DMS53 treated with DMSO at 0.1 percent for 48 hours (cell line): Measurements from ENCODE around the gene KBTBD2.
"Not testable (repeated sequence)": the region's sequence is repeated elsewhere in the genome, so short reads cannot be mapped to it uniquely, and the experiment has no call there.

Experiments used
- DNase-seq: peaks from one replicate; lab custom pipeline; 2025; ENCODE audit not compliant: unreplicated experiment; lab: John Stamatoyannopoulos, UW

The KBTBD2 gene

DNA sequence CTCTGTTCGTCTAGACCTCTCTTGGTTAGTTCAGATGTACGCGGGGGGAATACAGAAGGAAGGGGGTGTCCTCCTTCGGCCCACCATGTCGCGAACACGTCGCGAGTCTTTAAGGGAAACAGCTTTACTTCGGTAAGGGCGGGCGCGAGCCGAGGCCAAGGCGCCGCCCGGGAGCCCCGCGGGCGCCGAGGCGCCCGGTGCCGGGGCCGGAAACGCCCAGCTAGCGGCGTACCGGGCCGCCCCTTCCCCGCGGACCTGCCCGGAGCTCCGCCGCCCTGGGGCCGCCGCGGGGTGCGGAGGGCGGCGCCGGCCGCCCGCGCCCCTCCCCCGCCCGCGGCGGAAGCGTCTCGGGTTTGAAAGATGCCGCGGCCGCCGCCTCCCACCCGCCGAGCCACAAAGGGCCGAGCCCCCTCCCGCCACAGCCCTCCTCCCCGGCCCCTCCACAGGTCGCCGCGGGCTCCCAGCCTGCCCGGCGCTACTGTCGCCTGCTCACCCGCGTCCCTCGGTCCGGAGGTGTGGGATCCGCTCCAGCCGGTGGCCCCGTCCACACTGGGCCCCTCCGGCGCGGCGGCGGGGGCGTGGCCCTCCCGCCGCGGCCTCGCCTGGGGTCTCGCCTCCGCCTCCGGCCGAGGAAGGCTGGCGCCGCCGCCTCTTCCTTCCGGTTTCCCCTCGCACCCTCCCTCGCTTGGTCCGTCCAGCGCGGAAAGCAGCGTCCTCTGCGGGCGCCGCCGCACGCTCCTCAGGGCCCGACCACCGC is at the start of gene KBTBD2:
KBTBD2 (minus strand) TSS at position 718 of the 757 bp plus-strand sequence. CDS start 12,156 bp downstream, outside the sequence.
- DNase-seq: peak; percentile 93

GRCh38 chr7:32941181-32941580 is 49.6 kb upstream of the KBTBD2 start:
- no peak for DNase-seq

DNA sequence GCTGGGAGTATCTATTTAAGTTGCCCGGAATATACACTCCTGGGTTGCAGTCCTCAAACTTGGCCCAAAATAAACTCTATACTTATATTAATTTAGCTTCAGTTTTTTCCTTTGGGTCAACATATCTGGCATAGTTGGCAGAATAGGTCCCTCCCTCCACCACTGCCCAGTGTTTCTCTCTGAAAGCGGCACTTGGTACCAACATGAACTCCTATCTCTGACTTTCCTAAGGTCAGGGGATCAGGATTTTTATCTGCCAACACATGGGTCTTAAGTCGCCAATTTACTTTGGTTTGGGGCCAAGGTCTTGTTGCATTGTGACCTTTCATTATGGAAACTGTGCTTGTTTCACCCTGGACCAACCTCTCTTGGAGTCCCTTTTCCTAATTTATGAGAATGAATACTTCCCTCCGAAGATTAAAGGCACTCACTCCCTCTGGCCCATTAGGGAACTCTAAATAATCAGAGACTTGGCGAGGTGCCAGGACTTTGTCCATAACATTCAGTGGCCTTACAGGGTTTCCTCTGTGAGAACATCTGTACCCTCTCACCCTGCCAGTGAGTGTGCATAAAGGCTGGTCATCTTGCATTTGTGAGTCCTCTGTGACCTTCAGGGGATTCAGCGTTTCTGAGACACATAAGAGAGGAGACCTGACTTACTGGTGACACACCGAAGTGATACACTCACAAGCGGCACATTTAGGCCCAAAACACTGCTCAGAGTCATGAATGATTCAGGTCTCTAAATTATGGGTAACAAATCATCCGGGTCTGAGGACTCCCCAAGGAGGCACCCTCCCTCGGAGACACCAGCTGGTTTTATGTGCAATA is 46.0 kb upstream of the KBTBD2 start:
- peak; percentile 12 for DNase-seq

- DNase-seq: no peak
These were observed 45.1 kb upstream of the KBTBD2 start for GRCh38 chr7:32936689-32937088.

GRCh38 chr7:32935558-32935957 is 44.0 kb upstream of the KBTBD2 start:
- no peak for DNase-seq

DNA sequence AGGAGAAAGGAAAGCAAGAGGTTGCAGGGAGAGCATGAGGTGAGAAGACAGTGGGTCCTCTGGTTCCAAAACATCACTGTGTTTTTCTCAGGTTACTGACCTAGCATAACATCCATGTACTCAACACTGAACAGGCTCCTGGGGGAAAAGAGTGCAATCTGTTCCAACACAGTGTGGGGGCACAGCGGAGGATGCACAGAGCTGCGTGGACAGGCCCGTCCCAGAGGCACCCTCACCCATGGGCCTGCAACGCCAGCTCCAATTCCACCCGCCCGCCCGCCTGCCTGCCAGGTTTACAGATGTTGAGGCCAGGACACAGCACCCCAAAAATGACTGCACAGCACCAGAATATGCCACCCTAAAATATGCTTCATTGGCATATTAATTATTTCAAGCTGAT is 38.8 kb upstream of the KBTBD2 start:
- no peak for DNase-seq

GRCh38 chr7:32929430-32930143 is 38.0 kb upstream of the KBTBD2 start:
- no peak for DNase-seq

- DNase-seq: no peak
These were observed 37.3 kb upstream of the KBTBD2 start for GRCh38 chr7:32928785-32929298.

DNA sequence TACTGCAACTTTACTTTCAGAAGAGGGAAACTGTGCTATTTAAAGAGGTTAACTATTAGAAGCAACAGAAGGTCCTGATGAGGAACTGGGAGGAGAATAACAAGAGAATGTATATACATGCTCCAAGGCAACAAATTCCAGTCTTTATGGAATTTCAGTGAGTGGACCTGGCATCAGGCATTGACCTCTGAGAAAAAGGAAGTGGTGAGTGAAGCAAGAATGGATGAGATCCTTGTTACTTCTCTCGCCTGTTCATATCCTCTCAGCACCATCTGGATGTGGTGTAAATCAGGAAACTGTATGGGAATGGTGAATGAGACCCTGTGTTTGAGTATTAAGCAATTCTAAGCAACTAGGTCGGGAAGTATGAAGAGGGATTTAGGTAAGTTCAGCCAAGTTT is 30.3 kb upstream of the KBTBD2 start:
- DNase-seq: no peak

- DNase-seq: not testable (repeated sequence)
These were observed 25.4 kb upstream of the KBTBD2 start for GRCh38 chr7:32916994-32917393.

DNA sequence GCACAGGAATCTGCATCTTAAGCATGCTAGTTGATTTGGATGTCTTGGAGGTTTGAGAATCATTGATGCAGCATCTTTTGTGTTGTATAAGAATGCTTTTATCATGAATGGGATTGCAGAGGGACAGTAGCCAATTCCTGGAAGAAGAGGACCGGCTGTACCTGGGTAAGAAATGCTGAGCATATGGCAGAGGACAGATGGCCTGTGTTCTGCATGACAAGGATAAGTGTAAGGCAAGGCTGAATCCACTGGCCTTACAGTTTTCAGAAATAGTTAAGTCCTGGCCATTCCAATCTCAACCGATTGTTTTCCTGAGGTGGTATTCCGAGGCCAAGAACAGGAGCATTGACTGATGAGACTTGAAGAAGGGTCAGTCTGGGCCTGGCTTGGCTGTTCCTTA is 24.4 kb upstream of the KBTBD2 start:
- DNase-seq: no peak

- no peak for DNase-seq
These were observed 23.5 kb upstream of the KBTBD2 start for GRCh38 chr7:32915041-32915536.

DNA sequence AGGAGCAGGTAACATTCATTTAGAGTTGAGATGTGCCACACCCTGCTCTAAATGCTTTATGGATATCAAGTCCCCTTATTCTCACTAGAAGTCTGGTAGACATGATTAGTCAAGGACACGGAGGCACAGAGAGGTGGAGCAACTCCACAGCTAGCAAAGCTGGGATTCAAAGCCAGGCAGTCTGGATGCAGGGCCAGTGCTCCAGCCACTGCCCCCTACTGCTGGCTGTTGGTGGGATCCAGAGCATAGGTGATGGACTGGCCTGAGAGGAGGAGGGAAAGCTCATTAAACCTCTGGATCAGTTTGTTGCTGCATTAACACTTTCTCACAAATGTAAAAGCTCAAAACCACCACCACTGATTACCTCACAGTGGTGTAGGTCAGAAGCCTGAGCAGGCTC is 22.6 kb upstream of the KBTBD2 start:
- no peak for DNase-seq

- no peak for DNase-seq
These were observed 18.6 kb upstream of the KBTBD2 start for GRCh38 chr7:32910195-32910594.

GRCh38 chr7:32905175-32905662 is 13.7 kb upstream of the KBTBD2 start:
- no peak for DNase-seq

DNA sequence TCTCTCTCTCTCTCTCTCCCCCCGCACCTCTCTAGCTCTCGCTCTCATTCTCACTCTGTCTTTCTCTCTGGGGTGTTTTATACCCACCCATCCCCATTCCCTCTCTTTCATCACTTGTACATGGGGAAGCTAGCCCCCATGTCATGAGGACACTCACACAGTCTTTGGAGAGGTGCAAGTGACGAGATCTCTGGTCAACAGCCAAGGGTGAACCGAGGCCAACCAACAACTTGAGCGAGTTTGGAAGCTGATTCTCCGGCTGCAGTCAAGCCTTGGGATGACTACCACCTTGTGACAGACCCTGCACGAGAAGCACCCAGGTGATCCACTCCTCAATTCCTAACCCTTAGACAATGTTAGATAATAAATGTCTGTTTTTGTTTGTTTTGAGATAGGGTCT is 10.1 kb upstream of the KBTBD2 start:
- no peak for DNase-seq

- no peak for DNase-seq
These were observed 9.0 kb upstream of the KBTBD2 start for GRCh38 chr7:32900433-32900995.

DNA sequence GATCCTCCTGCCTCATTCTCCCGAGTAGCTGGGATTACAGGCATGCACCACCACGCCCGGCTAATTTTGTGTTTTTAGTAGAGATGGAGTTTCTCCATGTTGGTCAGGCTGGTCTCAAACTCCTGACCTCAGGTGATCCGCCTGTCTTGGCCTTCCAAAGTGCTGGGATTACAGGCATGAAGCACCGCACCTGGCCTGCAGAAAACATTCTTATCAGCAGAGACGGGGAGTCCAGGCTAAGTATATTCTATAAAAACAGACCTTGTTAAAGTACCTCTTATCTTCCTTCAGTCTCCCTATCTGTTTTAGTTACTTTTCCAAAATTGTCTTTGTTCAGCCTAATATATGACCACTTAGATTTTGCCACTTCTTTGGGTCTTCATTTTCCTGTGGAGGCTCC is 5.8 kb upstream of the KBTBD2 start:
- not testable (repeated sequence) for DNase-seq

- no peak for DNase-seq
These were observed 5.2 kb upstream of the KBTBD2 start for GRCh38 chr7:32896564-32897347.

GRCh38 chr7:32894171-32894570 is 2.6 kb upstream of the KBTBD2 start:
- no peak for DNase-seq
